Activated naive CD4-positive, alpha-beta T cell treated with anti-CD3 and anti-CD28 coated beads, Interleukin-2, amount 50 U/mL, for 24 hours (primary cell): Measurements from ENCODE around the gene TRIM3.

Experiments
- H3K27ac Mint-ChIP-seq: one replicate; pipeline ENCODE4 v1.8.0; 2021; ENCODE audit warnings: mild to moderate bottlenecking, mixed read lengths
- H3K27me3 Mint-ChIP-seq: one replicate; pipeline ENCODE4 v1.8.0; 2021; ENCODE audit warnings: mixed read lengths
- H3K36me3 Mint-ChIP-seq: one replicate; pipeline ENCODE4 v1.8.0; 2021; ENCODE audit warnings: mixed read lengths
- H3K4me1 Mint-ChIP-seq: one replicate; pipeline ENCODE4 v1.8.0; 2021; ENCODE audit warnings: mixed read lengths
- H3K4me3 Mint-ChIP-seq: one replicate; pipeline ENCODE4 v1.8.0; 2021; ENCODE audit warnings: mild to moderate bottlenecking, mixed read lengths
- H3K9me3 Mint-ChIP-seq: one replicate; pipeline ENCODE4 v1.8.0; 2021; ENCODE audit warnings: mixed read lengths

TRIM3 gene

DNA sequence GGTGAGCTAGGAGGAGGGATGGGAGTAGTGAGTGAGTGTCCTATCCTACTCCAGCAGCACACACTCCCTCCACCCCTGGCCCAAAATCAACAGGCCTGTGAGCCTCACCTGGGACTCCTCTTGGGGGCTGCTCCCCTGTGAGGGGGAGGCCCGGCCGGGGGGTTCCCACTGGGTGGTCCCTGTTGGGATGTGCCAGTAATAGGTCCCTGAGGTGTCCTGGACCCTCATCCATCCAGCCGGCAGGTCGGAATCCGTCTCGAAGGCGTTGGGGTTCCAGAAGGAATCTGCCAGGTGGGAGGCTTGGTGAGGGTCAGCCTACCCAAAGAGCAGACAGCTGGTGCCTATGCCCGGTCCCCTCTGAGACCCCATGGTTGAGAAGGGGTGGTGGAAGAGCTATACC, 70.2 kb downstream of the TRIM3 start:
- Mint-ChIP-seq H3K36me3 (peaks cover 9% of the 10 kb centered on the region), H3K9me3 (no peaks in the 10 kb centered on the region), H3K4me3 (peak overlapping the region; percentile 83), H3K4me1 (peaks cover 87% of the 10 kb centered on the region), H3K27ac (peak overlapping the region; percentile 52), H3K27me3 (no peaks in the 10 kb centered on the region)

DNA sequence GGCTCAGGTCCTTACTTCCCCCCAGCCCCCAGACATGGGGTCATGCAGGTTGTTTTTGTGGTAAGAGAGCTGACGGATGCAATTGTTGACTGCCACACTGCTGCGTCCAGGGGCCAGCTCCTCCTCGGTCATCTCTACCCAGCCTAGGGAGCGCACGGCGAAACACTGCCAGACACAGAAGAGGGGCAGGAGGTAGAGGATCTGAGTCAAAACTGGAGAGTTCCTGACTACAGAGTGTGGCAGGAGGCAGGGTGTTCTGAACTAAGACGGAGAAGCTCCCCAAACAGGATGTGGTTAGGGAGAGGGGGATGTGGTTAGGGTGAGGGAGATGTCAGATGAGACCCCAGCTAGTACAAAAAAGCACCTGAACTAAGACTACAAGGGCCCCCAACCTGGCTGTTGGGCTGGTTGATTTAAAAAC, 71.2 kb downstream of the TRIM3 start:
- Mint-ChIP-seq H3K4me3 (peak overlapping the region; percentile 83), H3K27me3 (no peaks in the 10 kb centered on the region), H3K36me3 (peaks cover 10% of the 10 kb centered on the region)

DNA sequence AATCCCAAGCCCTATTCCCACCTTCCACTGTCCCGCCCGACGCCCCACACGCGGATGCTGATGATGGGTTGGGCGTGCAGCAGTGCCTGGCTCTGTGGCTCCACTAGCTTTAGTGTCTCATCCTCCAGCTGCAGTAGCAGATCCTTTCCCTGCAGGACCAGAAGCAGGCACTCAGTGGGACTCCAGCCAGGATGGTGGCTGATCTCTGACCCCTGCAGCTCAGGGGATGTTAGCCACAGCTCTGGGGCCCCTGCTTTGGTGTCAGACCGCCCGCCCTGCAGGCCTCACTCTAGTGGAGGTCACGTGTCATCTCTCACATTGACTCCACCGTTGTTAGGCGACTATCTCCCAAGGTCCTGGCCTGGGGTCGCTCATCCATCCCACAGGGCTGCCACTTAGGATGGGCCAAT, 71.7 kb downstream of the TRIM3 start:
- H3K9me3 Mint-ChIP-seq, result no peaks in the 10 kb centered on the region
- H3K4me3 Mint-ChIP-seq, result peak overlapping the region; percentile 83
- peak overlapping the region; percentile 93 for H3K27ac Mint-ChIP-seq
- H3K27me3 Mint-ChIP-seq, result no peaks in the 10 kb centered on the region
- H3K4me1 Mint-ChIP-seq, result peaks cover 84% of the 10 kb centered on the region
- peaks cover 10% of the 10 kb centered on the region for H3K36me3 Mint-ChIP-seq

More for the DNA sequence above, 71.2 kb downstream of the TRIM3 start:
- Mint-ChIP-seq H3K9me3 (no peaks in the 10 kb centered on the region), H3K27ac (peak overlapping the region; percentile 93), H3K4me1 (peaks cover 87% of the 10 kb centered on the region)

DNA sequence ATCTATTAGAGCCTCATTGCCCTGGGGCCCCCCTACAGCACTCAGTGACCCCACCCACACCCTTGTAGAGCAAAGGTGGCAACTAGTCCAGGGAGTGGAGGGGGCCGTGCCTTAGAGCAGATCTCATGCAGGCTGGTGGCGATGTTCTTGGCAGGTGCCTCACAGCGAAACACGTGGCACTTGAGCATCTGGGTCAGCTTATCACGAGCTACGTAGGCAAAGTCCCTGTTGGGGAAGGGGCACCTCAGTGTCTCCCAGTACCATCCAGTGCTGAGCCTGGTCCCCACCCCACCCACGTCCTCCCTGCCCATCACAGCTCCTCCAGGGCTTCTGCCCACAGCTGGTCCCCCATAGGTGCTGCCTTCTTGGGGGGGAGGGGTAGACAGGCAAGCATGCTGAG, 72.3 kb downstream of the TRIM3 start:
- no peaks in the 10 kb centered on the region for H3K27me3 Mint-ChIP-seq
- no peak overlapping the region for H3K4me3 Mint-ChIP-seq
- H3K9me3 Mint-ChIP-seq, result no peaks in the 10 kb centered on the region
- H3K4me1 Mint-ChIP-seq, result peaks cover 84% of the 10 kb centered on the region
- peaks cover 10% of the 10 kb centered on the region for H3K36me3 Mint-ChIP-seq
- no peak overlapping the region for H3K27ac Mint-ChIP-seq

DNA sequence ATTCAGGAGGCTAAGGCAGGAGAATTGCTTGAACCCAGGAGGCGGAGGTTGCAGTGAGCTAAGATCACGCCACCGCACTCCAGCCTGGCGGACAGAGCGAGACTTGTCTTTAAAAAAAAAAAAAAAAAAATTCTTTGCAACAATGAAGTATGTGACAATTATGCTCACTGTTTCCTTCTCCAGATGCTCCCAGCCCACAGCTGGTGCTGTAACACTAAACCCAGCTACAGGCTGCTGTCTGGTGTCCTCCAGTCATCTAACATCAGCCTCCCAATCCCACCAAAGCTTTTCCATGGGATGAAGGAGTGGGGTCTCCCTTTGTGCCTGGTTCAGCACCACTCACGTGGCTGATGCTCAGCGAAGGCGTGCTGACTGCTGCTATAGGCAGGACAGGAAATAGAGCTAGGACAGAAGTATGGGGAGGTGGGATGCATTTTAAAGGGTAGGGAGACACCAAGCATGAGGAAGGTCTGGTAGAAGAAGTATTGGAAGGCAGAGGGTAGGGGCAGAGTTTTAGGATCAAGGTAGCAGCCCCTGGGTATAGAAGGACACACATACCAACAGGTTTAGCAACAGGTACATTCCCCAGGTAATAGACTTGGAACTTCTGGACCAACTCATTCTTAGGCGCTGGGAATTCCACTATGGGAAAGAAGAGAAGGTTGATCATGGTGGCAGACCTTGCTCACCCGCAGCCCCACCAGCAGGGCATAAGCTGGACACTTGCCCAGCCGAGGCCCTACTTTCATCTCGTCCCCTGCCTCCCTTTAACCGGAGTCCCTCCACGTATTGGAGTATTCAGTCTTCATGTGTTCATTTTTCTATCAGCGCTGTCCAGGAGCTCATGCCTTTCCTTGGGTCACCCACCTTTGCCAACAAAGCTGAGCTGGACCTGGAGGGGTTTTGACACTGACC, 73.1 kb downstream of the TRIM3 start:
- H3K27me3 Mint-ChIP-seq, result no peaks in the 10 kb centered on the region
- H3K9me3 Mint-ChIP-seq, result no peaks in the 10 kb centered on the region
- peaks cover 83% of the 10 kb centered on the region for H3K4me1 Mint-ChIP-seq
- H3K4me3 Mint-ChIP-seq, result no peak overlapping the region
- H3K36me3 Mint-ChIP-seq, result peaks cover 12% of the 10 kb centered on the region
- peak overlapping the region; percentile 2 for H3K27ac Mint-ChIP-seq
